Activated CD4-positive, alpha-beta T cell treated with anti-CD3 and anti-CD28 coated beads, Interleukin-2, amount 50 U/mL, for 24 hours (primary cell): ENCODE results near the gene RBFOX1.

Source experiments
- DNase-seq, 2 donors: peaks; one replicate each; pipeline ENCODE4 v3.0.0-alpha.2; 2020; ENCODE audit warnings: low read depth in 1 of 2, low spot score in 1 of 2

RBFOX1 gene

GRCh38 chr16:7332611-7333010 lies at the start of gene RBFOX1:
Gene RBFOX1, plus strand, starts transcription at chr16:7332845.
- DNase-seq: no peak

GRCh38 chr16:7284780-7285179 lies 47.9 kb upstream of the RBFOX1 start:
- DNase-seq: no peak

GRCh38 chr16:7285520-7285919 lies 47.1 kb upstream of the RBFOX1 start:
- DNase-seq: no peak

- no peak for DNase-seq
Observed at GRCh38 chr16:7289299-7289698, 43.3 kb upstream of the RBFOX1 start.

- DNase-seq: no peak
Observed at GRCh38 chr16:7290682-7291081, 42.0 kb upstream of the RBFOX1 start.

- DNase-seq: no peak
Observed at GRCh38 chr16:7294020-7294419, 38.6 kb upstream of the RBFOX1 start.

GRCh38 chr16:7303052-7303610 lies 29.5 kb upstream of the RBFOX1 start:
- DNase-seq: no peak

GRCh38 chr16:7303660-7304200 lies 28.9 kb upstream of the RBFOX1 start:
- DNase-seq: no peak

- DNase-seq: no peak
Observed at GRCh38 chr16:7304279-7304678, 28.4 kb upstream of the RBFOX1 start.

- DNase-seq: no peak
Observed at GRCh38 chr16:7304958-7305357, 27.7 kb upstream of the RBFOX1 start.

GRCh38 chr16:7313170-7313569 lies 19.5 kb upstream of the RBFOX1 start:
- DNase-seq: no peak

- no peak for DNase-seq
Observed at GRCh38 chr16:7314163-7314562, 18.5 kb upstream of the RBFOX1 start.

GRCh38 chr16:7315813-7316212 lies 16.8 kb upstream of the RBFOX1 start:
- DNase-seq: no peak

- DNase-seq: no peak
Observed at GRCh38 chr16:7316281-7316888, 16.3 kb upstream of the RBFOX1 start.

- no peak for DNase-seq
Observed at GRCh38 chr16:7317982-7318381, 14.7 kb upstream of the RBFOX1 start.

- DNase-seq: no peak
Observed at GRCh38 chr16:7318686-7319085, 14.0 kb upstream of the RBFOX1 start.

- DNase-seq: no peak
Observed at GRCh38 chr16:7319514-7319913, 13.1 kb upstream of the RBFOX1 start.

GRCh38 chr16:7321661-7322060 lies 11.0 kb upstream of the RBFOX1 start:
- DNase-seq: no peak

- DNase-seq: no peak
Observed at GRCh38 chr16:7324321-7324720, 8.3 kb upstream of the RBFOX1 start.

- DNase-seq: no peak
Observed at GRCh38 chr16:7325834-7326233, 6.8 kb upstream of the RBFOX1 start.

- DNase-seq: no peak
Observed at GRCh38 chr16:7330709-7331108, 1.9 kb upstream of the RBFOX1 start.

- no peak for DNase-seq
Observed at GRCh38 chr16:7331997-7332396, 648 bp upstream of the RBFOX1 start.

- no peak for DNase-seq
Observed at GRCh38 chr16:7333180-7333725, 608 bp downstream of the RBFOX1 start.
